WTC11 (cell line): ENCODE data around the gene LMTK2. TPM values are rescaled to one million over a fixed set of nuclear protein-coding genes. Genes with fewer than 3 reads are reported as not detected.

Experiments used
- ATAC-seq: fragments of 200-7000 bp; cut with Tn5 transposase; 2 replicates; pipeline ENCODE4 v1.10.0; 2021; ENCODE audit warnings: mild to moderate bottlenecking, moderate library complexity
- CTCF ChIA-PET: fragments of 300-600 bp; sonication (Branson Sonifier 250); formaldehyde crosslinking; loops from one replicate; lab custom pipeline; 2021; ENCODE audit warnings: antibody characterized with exemption; lab: Charles Lee
- POLR2A ChIA-PET: fragments of 350-600 bp; sonication (Branson Sonifier 250); formaldehyde crosslinking; loops from one replicate; lab custom pipeline; 2021; ENCODE audit warnings: antibody characterized with exemption; lab: Charles Lee
- DNase-seq: peaks from one replicate; pipeline ENCODE4 v3.0.0; 2021; ENCODE audit warnings: low spot score
- H3K27ac Mint-ChIP-seq: 2 replicates; pipeline ENCODE4 v1.8.0; 2021; ENCODE audit warnings: mixed read lengths
- H3K27me3 Mint-ChIP-seq: 2 replicates; pipeline ENCODE4 v1.8.0; 2021; ENCODE audit warnings: low read depth, mild to moderate bottlenecking, moderate library complexity, mixed read lengths
- H3K36me3 Mint-ChIP-seq: 2 replicates; pipeline ENCODE4 v1.8.0; 2021; ENCODE audit warnings: mixed read lengths
- H3K4me1 Mint-ChIP-seq: 2 replicates; pipeline ENCODE4 v1.8.0; 2022; ENCODE audit warnings: mixed read lengths
- H3K4me3 Mint-ChIP-seq: 2 replicates; pipeline ENCODE4 v1.8.0; 2021; ENCODE audit warnings: mild to moderate bottlenecking, moderate library complexity, mixed read lengths
- H3K9me3 Mint-ChIP-seq: 2 replicates; pipeline ENCODE4 v1.8.0; 2021; ENCODE audit warnings: mixed read lengths
- AFF4 ChIP-seq: sonication (generic); formaldehyde crosslinking; IDR thresholded peaks from 2 replicates; pipeline ENCODE4 v1.8.1; 2023; ENCODE audit warnings: mild to moderate bottlenecking, missing genetic modification reagents, borderline replicate concordance
- AR ChIP-seq: fragments of 250-450 bp; sonication (Bioruptor Pico); IDR thresholded peaks from 2 replicates; pipeline ENCODE4 v1.9.0; 2021; ENCODE audit warnings: mild to moderate bottlenecking
- ARID4B ChIP-seq: sonication (generic); formaldehyde crosslinking; IDR thresholded peaks from 2 replicates; pipeline ENCODE4 v1.8.0; 2023; ENCODE audit warnings: missing genetic modification reagents, mild to moderate bottlenecking, borderline replicate concordance
- ATF1 ChIP-seq: sonication (generic); formaldehyde crosslinking; IDR thresholded peaks from 2 replicates; pipeline ENCODE4 v1.8.1; 2023; ENCODE audit warnings: mild to moderate bottlenecking, moderate library complexity, missing genetic modification reagents
- ATF2 ChIP-seq: sonication (generic); formaldehyde crosslinking; IDR thresholded peaks from 2 replicates; pipeline ENCODE4 v1.8.1; 2022; ENCODE audit warnings: low read depth, missing genetic modification reagents, borderline replicate concordance
- E2F4 ChIP-seq: sonication (generic); formaldehyde crosslinking; IDR thresholded peaks from 2 replicates; pipeline ENCODE4 v1.8.1; 2022; ENCODE audit warnings: low read depth, mild to moderate bottlenecking, moderate library complexity, missing genetic modification reagents, borderline replicate concordance
- ELF4 ChIP-seq: sonication (generic); formaldehyde crosslinking; IDR thresholded peaks from 2 replicates; pipeline ENCODE4 v1.8.1; 2022; ENCODE audit warnings: low read depth, mild to moderate bottlenecking, moderate library complexity, missing genetic modification reagents
- FOXJ3 ChIP-seq: sonication (generic); formaldehyde crosslinking; IDR thresholded peaks from 2 replicates; pipeline ENCODE4 v1.9.0; 2021; ENCODE audit warnings: missing genetic modification reagents, mild to moderate bottlenecking, borderline replicate concordance
- MYBL2 ChIP-seq: sonication (generic); formaldehyde crosslinking; IDR thresholded peaks from 2 replicates; pipeline ENCODE4 v1.8.1; 2023; ENCODE audit warnings: mild to moderate bottlenecking, moderate library complexity, missing genetic modification reagents
- ZBTB21 ChIP-seq: sonication (generic); formaldehyde crosslinking; IDR thresholded peaks from 2 replicates; pipeline ENCODE4 v1.8.1; 2023; ENCODE audit warnings: mild to moderate bottlenecking, missing genetic modification reagents, borderline replicate concordance
- ZBTB43 ChIP-seq: sonication (generic); formaldehyde crosslinking; IDR thresholded peaks from 2 replicates; pipeline ENCODE4 v1.8.1; 2023; ENCODE audit warnings: mild to moderate bottlenecking, missing genetic modification reagents
- ZNF425 ChIP-seq: fragments of 250-450 bp; sonication (Bioruptor Pico); conservative IDR thresholded peaks from 2 replicates; pipeline ENCODE4 v1.9.0; 2021; ENCODE audit warnings: mild to moderate bottlenecking
- total RNA-seq: library from RNA; stranded (reverse); gene quantifications from 3 replicates; pipeline ENCODE4 v1.2.3, GENCODE V29; 2021

LMTK2 gene
- total RNA-seq, 1 experiment from 2014 or later = 24.3 TPM

- no peak for TF ChIP-seq ZBTB21 (CRISPR knock-in tag)
These were observed 88.2 kb downstream of the LMTK2 start (continued) for GRCh38 chr7:98194672-98195457.

GRCh38 chr7:98196706-98197605 is 90.3 kb downstream of the LMTK2 start:
- POLR2A ChIA-PET = no interaction called here
- Mint-ChIP-seq H3K27me3 (no peaks in the 10 kb centered on the region), H3K4me1 (no peaks in the 10 kb centered on the region), H3K9me3 (no peaks in the 10 kb centered on the region), H3K27ac (0 out of 2 replicates have a peak overlapping the region, but pooled peaks have one; percentile 48), H3K4me3 (no peak overlapping the region), H3K36me3 (peaks cover 13% of the 10 kb centered on the region)
- CTCF ChIA-PET = no interaction called here
- ATAC-seq (no peak), DNase-seq (no peak)
- no peak for TF ChIP-seq ZBTB21 (CRISPR knock-in tag)
- TF ChIP-seq AFF4 (CRISPR knock-in tag) = no peak
- no peak for TF ChIP-seq E2F4 (CRISPR knock-in tag)
- no peak for TF ChIP-seq ATF2 (CRISPR knock-in tag)
- no peak for TF ChIP-seq ZNF425 (CRISPR knock-in tag)
- no peak for TF ChIP-seq ZBTB43
- no peak for TF ChIP-seq AR (CRISPR knock-in tag)
- TF ChIP-seq ATF1 = no peak
- no peak for TF ChIP-seq FOXJ3 (CRISPR knock-in tag)
- TF ChIP-seq ARID4B (CRISPR knock-in tag) = no peak
- no peak for TF ChIP-seq ELF4
- TF ChIP-seq MYBL2 (CRISPR knock-in tag) = no peak
